ENCODE measurements around the gene VAV1.

The VAV1 gene

DNA sequence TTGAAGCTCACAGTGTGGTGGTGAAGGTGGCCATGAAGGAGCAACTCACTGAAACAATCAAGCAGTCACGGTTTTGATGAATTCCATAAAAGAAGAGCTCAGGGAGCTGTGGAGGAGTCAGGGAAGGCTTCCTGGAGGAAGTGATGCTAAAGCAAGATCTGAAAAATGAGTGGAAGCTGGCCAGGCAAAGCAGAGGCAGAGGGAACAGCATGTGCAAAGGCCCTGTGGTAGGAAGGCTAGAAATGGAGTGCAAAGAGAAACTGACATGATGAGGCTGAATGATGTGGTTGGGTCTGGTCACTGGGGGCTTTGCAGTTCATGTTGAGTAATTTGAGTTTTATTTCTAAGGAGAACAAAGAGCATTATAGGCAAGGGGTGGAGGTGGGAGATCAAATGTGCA lies 121.8 kb downstream of the VAV1 start:
- DNase-seq (ENCODE audit: low read depth): no peak

DNA sequence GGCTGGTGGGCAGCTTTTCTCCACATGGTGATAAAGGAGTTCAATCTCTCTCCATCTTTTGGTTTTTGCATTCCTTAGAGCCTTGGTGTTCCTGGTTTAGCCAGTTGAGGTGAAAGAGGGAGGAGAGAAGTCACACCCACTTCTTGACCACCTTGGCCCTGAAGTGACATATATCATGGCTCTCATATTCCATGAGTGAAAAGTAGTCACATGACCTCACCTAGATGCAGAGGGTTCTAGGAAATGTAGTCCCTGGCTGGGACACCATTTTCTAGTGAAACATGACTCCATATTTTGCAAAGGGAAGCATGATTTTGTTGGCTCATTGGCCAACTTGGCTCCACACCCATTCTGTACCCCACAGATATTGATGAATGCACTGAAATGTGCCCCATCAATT lies 130.9 kb downstream of the VAV1 start:
- DNase-seq (ENCODE audit: low read depth): no peak

GRCh38 chr19:6906559-6907060 lies 134.1 kb downstream of the VAV1 start:
- DNase-seq (ENCODE audit: low read depth): no peak
